ENCODE measurements around the gene AEN.
"Not testable (repeated sequence)": the region's sequence is repeated elsewhere in the genome, so short reads cannot be mapped to it uniquely, and the experiment has no call there.

The AEN gene

DNA sequence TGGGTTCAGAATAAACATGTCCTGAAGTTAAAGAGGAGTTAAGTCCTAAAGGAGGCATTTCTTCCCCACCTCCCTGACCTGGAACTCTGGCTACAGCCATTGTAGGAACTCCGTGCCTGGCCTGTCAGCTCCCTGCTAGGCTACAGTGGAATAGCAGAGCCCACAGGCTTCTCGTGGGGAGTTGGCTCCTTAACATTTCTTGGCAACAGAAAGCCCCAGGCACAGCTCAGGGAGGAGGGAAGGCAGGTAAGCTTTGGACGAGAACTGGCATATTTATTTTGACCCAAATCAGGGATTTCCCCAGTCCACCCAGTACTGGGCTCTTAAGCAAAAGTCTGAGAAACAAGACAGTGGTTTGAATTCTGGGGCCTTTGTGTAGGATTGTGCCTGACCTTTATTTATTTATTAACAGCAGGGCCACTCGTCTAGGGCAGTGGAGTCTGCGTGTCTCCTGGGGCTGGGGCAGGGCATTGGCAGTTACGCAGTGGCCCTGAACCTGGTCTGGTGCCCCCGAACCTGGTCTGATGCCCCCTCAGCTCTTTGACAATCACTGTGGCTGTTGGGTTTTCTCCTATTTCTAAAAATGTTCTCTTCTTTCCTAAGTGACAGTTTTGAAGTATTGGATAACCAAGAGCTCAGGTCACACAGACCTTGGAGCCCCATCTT is 9.8 kb downstream of the AEN start:
- DNase-seq (ENCODE audit: low read depth in 2 of 2): no peak

DNA sequence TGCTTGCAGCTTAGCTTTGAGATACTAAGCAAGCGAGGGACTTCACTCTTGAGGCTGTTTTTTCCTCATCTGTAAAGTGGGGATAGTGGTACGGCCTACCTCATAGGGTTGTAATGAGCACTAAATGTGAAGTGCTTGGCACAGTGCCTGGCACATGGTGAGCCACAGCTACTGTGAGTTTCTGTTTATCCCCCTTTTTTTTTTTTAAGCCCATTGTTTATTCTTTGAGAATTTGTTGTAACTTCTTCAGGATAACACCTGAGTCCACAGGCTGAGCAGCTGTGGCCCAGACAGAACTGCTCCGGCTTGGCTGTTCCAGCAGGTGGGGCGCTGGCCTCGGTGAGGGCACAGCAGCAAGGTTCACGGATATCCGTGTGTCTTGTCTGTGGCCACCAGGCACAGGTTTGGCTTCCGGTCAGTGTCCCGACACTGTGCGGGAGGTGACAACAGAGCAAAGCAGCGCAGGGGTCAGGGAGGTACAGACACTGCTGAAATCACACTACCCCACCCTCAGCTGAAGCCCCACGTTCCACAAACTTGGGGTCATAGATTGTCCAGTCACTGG is 10.4 kb downstream of the AEN start:
- no peak for DNase-seq (ENCODE audit: low read depth in 2 of 2)

DNA sequence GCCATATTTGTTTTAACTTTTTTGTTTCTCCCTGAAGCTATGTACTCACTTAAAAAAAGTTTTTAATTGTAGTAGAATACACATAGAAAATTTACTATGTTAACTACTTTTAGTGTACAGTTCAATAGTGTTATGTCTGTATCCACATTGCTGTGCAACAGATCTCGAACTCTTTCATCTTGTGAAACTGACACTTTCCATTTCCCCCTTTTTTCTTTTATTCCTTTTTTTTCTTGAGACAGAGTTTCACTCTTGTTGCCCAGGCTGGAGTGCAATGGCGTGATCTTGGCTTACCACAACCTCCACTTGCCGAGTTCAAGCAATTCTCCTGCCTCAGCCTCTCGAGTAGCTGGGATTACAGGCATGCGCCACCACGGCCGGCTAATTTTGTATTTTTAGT is 11.7 kb downstream of the AEN start:
- DNase-seq (ENCODE audit: low read depth in 2 of 2): not testable (repeated sequence)

DNA sequence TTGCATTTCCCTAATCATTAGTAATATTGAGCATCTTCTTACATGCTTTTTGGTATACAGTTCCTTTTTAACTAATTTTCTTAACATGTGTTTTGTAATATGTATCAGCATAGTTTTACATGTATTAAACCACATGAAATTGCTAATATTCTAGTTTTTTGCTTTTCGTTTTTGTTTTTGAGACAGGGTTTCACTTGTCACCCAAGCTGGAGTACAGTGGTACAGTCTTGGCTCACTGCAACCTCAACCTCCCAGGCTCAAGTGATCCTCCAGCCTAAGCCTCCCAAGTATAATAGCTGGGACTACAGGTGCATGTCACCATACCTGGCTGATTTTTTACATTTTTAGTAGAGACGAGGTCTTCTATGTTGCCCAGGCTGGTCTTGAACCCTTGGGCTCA is 13.3 kb downstream of the AEN start:
- DNase-seq (ENCODE audit: low read depth in 2 of 2): no peak

DNA sequence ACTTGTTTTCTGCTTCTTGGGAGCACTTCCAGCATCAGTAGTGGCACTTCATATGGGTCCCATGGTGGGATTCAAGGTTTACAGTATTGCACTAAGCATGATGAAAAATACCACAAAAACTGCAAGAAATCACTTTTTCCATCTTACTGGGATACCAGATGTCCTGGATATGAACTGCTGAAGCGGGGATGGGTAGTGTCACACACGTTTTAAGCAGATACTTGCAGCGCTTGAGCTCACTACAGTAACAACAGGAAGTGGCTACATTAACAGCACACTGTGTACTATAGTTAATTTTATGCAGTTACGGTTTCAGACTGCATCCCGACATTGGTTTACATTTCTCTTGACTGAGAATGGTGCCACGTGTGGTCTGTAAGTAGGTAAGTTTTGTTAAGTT is 14.2 kb downstream of the AEN start:
- no peak for DNase-seq (ENCODE audit: low read depth in 2 of 2)

- DNase-seq (ENCODE audit: low read depth in 2 of 2): peak in 1 of 2 donors; percentile 45
Observed at GRCh38 chr15:88636050-88636449, 14.9 kb downstream of the AEN start.

- DNase-seq (ENCODE audit: low read depth in 2 of 2): no peak
Observed at GRCh38 chr15:88636654-88637053, 15.5 kb downstream of the AEN start.

DNA sequence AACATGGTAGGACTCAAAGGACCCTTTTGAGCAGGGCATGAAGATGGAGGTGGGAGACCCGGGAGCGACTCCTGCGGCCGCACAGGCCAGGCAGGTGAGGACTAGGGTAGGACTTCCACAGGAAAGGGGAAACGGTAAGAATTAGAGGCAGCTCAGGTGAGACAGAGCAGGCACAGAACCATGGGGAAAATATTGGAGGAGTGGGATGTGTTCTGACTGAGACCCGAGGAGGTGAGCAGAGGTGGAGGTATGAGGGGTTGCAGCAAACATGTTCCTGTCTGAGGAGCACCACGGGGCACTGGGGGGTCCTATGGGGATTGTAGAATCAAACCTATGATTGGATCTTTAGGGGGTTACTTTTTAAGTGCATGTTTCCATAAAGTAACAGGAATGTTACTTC is 16.3 kb downstream of the AEN start:
- DNase-seq (ENCODE audit: low read depth in 2 of 2): no peak

DNA sequence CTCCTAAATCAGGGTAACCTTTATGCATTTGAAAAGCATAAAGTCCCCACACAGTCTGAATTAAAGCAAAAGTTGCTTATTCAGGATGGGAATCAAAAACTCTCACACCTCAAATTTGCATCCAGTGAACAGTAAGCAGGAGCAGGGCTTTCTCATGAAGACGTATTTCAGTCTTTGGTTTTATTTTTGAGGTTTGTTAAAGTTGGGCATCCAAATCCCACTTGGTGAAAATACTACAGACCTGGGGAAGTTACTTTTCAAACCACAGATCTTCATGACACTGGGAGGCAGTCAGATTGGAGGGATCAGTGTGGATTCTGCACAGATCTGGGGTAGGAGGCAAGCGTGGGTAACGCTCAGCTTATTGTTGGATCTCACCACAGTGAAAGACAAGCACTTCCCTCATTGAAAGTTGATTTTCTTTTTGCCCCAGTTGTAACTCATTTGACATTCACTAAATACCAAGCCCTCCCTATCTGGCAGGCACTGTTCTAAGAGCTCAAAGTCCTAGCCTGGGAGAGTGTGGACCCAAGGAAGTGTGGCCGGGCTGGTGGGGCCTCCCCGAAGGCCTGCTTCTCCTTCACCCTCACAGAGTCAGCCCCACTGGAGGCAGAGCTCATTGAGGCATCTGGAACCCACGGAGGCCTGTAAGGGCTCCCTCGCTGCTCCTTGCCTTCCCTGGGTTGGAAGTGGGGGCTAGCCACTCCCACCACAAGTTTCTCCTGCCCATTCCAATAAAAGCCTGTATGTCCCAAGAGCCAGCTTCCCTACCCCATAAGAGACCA is 16.9 kb downstream of the AEN start:
- no peak for DNase-seq (ENCODE audit: low read depth in 2 of 2)

DNA sequence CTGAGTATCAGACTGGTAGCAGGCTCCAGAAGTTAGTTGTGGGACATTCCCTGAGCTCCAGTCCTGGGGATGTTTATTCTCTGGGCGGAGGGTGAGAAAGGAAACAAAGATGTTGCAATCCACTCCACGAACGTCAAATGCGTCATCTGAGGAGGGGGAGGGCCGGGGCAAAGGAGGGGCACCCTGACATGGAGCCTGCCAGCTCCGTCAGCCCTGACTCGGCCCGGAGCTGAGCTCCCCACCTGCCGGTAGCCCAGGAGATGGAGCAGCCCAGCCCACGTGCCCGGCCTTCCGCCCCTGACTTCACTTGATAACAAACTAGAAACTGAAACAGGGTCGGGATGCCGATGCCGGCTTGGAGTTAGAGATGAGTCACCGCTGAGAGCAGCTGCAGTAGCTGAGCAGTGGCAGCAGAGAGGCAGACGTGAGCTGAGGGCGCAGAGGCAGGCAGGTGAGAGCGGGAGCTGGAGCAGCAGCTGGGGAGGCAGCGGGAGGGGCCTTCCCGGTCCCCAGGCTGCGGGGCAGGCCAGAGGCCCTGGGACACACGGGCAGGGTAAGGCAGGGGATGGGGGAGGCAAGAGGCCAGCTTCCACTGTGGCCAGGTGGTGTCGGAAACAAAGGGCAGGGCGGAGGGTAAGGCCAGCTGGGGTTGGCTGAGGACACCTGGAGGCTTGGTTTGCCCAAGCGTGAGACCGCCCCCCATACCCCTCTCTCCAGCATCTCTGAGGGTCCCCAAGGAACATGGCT is 17.7 kb downstream of the AEN start, which contains the start of gene ISG20:
Gene ISG20, plus strand, starts transcription at position 391 of the 747 bp plus-strand sequence. Its CDS starts 351 bp downstream, at position 742.
- peak; percentile 88 to 93 for DNase-seq (ENCODE audit: low read depth in 2 of 2)

DNA sequence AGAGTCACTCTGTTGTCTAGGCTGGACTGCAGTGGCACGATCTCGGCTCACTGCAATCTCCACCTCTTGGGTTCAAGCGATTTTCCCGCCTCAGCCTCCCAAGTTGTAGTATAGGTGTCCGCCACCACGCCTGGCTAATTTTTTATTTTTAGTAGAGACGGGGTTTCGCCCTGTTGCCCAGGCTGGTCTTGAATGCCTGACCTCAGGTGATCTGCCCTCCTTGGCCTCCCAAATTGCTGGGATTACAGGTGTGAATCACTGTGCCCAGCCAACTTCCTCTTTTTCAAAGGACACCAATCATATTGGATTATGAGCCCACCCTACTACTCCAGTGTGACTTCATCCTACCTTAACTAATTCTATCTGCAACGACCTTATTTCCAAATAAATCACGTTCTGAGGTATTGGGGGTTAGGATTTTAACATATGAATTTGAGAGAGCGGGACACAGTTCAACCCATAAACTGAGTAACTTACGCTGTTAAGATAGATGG is 20.9 kb downstream of the AEN start:
- DNase-seq (ENCODE audit: low read depth in 2 of 2): no peak

DNA sequence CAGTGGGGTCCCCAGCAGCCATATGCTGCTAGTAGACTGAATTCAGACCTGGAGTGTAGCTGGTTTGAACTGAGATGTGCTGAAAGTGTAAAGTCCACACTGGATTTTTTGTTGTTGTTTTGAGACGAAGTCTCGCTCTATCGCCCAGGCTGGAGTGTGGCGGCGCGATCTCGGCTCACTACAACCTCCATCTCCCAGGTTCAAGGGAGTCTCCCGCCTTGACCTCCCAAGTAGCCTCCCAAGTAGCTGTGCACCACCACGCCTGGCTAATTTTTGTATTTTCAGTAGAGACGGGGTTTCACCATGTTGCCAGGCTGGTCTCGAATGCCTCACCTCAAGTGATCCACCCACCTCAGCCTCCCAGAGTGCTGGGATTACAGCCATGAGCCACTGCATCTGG is 21.4 kb downstream of the AEN start:
- not testable (repeated sequence) for DNase-seq (ENCODE audit: low read depth in 2 of 2)

- no peak for DNase-seq (ENCODE audit: low read depth in 2 of 2)
Observed at GRCh38 chr15:88644741-88645140, 23.6 kb downstream of the AEN start.

DNA sequence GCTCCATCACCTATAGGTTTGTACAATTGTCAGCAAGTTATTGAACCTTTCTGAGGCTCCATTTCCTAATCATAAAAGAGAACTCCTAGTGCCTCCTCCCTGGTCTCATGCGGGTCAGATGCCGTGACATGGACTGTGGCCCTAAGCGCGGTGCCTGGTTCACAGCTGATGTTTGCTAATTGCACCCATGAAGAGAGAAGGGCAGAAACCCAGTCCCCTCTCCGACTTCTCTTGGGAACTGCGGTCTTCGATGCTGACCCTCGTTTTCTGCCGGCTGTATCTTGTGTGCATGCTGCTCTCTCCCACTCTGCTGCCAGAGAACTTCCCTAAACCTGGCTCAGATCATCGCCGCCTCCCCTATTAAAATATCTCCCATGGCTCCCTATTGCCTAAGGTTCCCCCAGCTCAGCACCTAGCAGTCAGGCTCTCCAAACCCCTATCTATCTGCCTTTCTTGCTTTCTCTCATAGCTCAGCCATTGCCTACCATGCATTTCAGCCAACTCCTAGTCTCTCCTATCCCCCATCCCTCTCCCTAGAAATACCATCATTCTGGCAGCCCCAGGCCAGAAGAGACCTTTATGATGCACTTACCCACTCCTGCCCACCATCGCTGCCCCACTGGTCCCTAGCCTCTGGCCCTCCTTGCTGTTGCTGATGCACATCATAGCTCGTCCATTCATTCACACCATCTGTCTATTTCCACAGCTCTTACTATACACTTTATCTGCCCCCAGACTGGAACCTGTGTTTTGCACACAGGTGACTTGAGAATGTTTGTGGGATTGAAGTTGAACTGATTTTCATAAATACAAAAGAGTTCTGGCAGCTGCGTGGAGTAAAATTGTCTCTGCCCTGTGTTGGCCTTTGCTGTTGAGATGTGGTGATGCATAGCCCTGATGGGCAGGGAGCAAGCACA is 24.3 kb downstream of the AEN start:
- no peak for DNase-seq (ENCODE audit: low read depth in 2 of 2)

DNA sequence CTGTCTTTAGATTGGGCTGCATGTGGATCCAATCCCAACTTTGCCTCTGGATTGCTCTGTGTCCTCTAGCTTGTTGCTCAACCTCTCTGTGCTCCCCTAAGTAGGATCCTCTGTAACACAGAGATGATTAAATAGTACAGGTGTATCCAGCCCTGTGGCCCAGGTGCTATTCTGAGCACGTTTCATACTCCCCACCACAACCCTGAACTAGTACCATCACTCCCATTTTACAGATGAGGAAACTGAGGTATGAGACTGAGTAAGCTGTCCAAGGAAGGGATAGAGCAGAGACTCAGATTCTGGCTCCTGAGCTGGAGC is 24.9 kb downstream of the AEN start:
- no peak for DNase-seq (ENCODE audit: low read depth in 2 of 2)

DNA sequence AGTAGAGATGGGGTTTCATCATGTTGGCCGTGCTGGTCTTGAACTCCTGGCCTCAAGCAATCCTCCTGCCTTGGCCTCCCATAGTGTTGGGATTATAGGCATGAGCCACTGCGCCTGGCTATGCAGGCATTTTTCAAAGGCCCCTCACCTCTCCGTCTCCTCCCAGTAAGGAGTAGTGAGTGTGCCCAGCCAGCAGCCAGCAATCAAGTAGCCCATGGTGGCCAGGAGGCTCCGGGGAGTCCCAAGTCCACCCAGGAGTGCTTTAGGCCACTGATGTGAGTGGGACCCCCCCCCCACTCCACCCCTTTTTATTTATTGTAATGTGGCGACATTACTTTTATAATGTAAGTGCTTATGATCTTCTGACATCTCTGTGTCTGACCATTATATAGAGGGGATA is 25.8 kb downstream of the AEN start:
- DNase-seq (ENCODE audit: low read depth in 2 of 2): no peak

DNA sequence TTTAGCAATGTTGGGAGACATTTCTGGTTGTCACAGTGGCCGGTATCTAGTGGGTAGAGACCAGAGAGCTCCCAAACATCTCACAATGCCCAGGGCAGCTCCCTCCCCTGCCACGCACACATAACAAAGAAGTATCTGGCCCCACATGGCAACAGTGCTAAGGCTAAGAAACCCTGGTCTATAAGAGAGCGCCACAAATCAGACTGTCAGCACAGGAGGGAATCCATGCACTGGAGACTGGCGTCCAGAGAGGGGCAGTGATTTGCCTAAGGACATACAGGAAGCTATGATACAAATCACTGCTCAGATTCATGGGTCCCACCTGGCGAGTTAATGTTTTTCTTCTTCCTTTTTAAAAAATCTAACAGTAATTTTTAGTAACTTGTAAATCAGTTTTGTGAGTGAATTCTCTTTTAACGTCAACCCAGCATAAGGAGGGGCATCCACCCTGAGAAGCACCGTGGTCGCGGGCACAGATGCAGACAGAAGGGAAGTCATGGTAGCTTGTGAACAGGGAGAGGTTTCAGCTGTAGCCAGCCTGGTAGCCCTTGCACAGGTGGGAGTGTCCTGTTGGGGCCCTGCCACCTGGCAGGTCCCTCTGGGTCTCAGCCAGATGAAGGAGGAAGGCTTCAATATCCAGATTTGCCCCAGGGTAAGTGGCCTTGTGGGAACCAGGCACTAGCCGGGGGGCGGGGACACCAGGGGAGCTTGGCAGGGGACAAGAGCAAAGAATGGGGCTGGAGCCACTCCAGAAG is 26.4 kb downstream of the AEN start:
- no peak for DNase-seq (ENCODE audit: low read depth in 2 of 2)

DNA sequence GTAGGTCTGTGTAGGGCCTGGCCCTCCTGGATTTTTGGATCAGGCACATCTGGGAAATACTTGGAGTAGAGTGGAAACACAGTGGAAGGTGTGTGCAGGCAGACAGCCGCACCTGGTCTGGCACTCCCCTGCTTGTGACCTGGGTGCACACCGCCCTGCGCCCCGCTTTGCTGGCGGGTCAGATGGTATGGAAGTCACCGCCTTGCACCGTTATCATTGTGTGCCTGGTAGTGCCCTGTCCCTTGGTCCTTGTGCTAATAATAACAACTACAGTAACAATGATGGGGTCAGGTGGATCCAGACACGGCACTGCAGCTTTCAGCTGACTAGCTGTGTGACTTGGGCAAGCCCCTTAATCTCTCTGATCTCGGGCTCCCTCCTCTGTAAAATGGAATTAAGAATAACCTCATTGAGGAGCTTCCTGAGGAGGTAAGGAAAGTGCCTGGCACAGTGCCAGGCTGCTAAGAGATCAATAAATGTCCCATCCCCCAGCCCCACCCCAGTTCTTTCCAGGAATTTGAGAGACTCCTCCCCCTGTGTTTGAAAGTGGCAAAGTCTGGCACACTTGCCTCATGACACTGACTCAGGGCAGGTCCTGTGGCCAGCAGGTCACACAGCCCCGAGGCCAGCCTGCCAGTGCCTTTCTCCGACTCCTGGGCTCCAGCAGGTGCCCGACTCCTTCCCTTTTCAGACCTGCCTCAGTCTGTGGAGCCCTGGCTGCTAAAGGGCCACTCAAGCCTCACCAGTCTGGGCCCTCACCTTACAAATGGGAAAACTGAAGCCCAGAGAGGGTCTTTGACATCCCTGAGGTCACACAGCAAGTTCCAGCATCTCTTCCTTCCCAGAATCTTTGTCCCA is 27.4 kb downstream of the AEN start:
- no peak for DNase-seq (ENCODE audit: low read depth in 2 of 2)

DNA sequence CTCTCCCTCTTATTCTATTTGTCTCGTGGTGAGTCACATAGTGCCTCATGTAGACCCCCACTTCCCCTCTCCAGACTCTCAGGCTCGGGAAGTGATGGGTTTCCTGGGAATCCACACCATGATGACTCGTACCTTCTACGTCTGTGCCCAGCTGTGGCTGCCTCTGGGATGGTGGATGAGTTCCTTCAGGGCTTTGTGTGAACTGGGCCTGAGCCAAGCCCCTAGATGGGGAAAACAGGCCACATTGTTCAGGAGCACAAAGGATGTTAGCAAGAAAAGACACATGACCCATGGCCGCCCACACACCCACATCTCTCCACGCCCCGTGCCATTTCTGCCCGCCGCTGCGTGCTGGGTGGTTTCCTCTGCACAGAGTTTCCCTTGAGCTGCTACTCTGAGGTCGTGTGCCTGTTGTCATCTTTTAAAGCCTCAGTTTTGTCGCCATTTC is 28.2 kb downstream of the AEN start:
- peak in 1 of 2 donors; percentile 51 for DNase-seq (ENCODE audit: low read depth in 2 of 2)

Data from stimulated activated CD8-positive, alpha-beta memory T cell treated with anti-CD3 and anti-CD28 coated beads, Interleukin-2, amount 100 ng/mL, for 1 hour (primary cell).